Liver (tissue), 9 donors: ENCODE measurements around the gene TRIM42. TPM values are rescaled to one million over a fixed set of nuclear protein-coding genes. Genes with fewer than 3 reads are reported as not detected.

Experiments
- DNase-seq: peaks from one replicate; pipeline ENCODE4 v3.0.0-alpha.2; 2017; ENCODE audit warnings: low spot score
- H3K27ac ChIP-seq, 2 donors: one replicate each; pipeline ENCODE4 v1.7.0; 2013; ENCODE audit warnings: inconsistent platforms in 2 of 2, low read length in 2 of 2, control low read depth in 1 of 2, low read depth in 1 of 2, mild to moderate bottlenecking in 1 of 2
- H3K27me3 ChIP-seq, 4 donors: one replicate each; pipeline versions ENCODE4 v1.6.1 to v1.7.0; 2013; ENCODE audit warnings: low read length in 3 of 4, inconsistent platforms in 1 of 4, mild to moderate bottlenecking in 1 of 4, moderate library complexity in 1 of 4; ENCODE audit not compliant: control insufficient read depth in 4 of 4, insufficient read depth in 4 of 4
- H3K36me3 ChIP-seq, 4 donors: one replicate each; pipeline versions ENCODE4 v1.6.1 to v1.7.0; 2013; ENCODE audit warnings: low read length in 3 of 4, mild to moderate bottlenecking in 3 of 4, low read depth in 1 of 4, moderate library complexity in 1 of 4; ENCODE audit not compliant: control insufficient read depth in 4 of 4, insufficient read depth in 3 of 4
- H3K4me1 ChIP-seq, 4 donors: one replicate each; pipeline versions ENCODE4 v1.6.1 to v1.7.0; 2013; ENCODE audit warnings: low read length in 3 of 4, mild to moderate bottlenecking in 3 of 4, moderate library complexity in 1 of 4; ENCODE audit not compliant: control insufficient read depth in 4 of 4, insufficient read depth in 4 of 4
- H3K4me3 ChIP-seq, 3 donors: one replicate each; pipeline versions ENCODE4 v1.6.1 to v1.7.0; 2013; ENCODE audit warnings: low read length in 3 of 3, control low read depth in 1 of 3, low read depth in 1 of 3, mild to moderate bottlenecking in 1 of 3
- H3K9ac ChIP-seq, 2 donors: one replicate each; pipeline ENCODE4 v1.7.0; 2013; ENCODE audit warnings: low read length in 2 of 2, mild to moderate bottlenecking in 2 of 2, moderate library complexity in 2 of 2, control low read depth in 1 of 2, low read depth in 1 of 2
- H3K9me3 ChIP-seq, 4 donors: one replicate each; pipeline versions ENCODE4 v1.6.1 to v1.7.0; 2013; ENCODE audit warnings: low read length in 3 of 4; ENCODE audit not compliant: control insufficient read depth in 4 of 4
- ATF3 ChIP-seq: IDR thresholded peaks from 2 replicates; pipeline ENCODE4 v1.6.1; 2016; ENCODE audit warnings: antibody characterized with exemption
- EGR1 ChIP-seq, 2 donors: IDR thresholded peaks; 2 replicates each; pipeline ENCODE4 v1.6.1; 2016 to 2018; ENCODE audit warnings: antibody characterized with exemption in 2 of 2, low read depth in 2 of 2
- FOXA2 ChIP-seq: IDR thresholded peaks from 2 replicates; pipeline ENCODE4 v1.6.1; 2016; ENCODE audit warnings: antibody characterized with exemption
- GABPA ChIP-seq, 2 donors: IDR thresholded peaks in 1 of 2; conservative IDR thresholded peaks in 1 of 2; 2 replicates each; pipeline ENCODE4 v1.6.1; 2016; ENCODE audit warnings: antibody characterized with exemption in 2 of 2, mild to moderate bottlenecking in 1 of 2, moderate library complexity in 1 of 2
- HNF4G ChIP-seq: IDR thresholded peaks from 2 replicates; pipeline ENCODE4 v1.6.1; 2016; ENCODE audit warnings: antibody characterized with exemption
- JUND ChIP-seq, 2 donors: IDR thresholded peaks; 2 replicates each; pipeline ENCODE4 v1.6.1; 2016; ENCODE audit warnings: antibody characterized with exemption in 2 of 2
- NR2F2 ChIP-seq: IDR thresholded peaks from 2 replicates; pipeline ENCODE4 v1.6.1; 2016; ENCODE audit warnings: antibody characterized with exemption
- RAD21 ChIP-seq, 2 donors: IDR thresholded peaks; 2 replicates each; pipeline ENCODE4 v1.6.1; 2016; ENCODE audit warnings: antibody characterized with exemption in 2 of 2, mild to moderate bottlenecking in 2 of 2
- SP1 ChIP-seq: IDR thresholded peaks from 2 replicates; pipeline ENCODE4 v1.6.1; 2018; ENCODE audit warnings: antibody characterized with exemption, mild to moderate bottlenecking
- YY1 ChIP-seq: IDR thresholded peaks from 2 replicates; pipeline ENCODE4 v1.6.1; 2016; ENCODE audit warnings: antibody characterized with exemption, mild to moderate bottlenecking
- ZBTB33 ChIP-seq: IDR thresholded peaks from 2 replicates; pipeline ENCODE4 v1.6.1; 2016; ENCODE audit warnings: antibody characterized with exemption
- WGBS: extraction: QIAGEN DNeasy Blood & Tissue Kit; methylation state at CpG from one replicate; pipeline ENCODE4 v1.1.7; 2013; 5-methylcytosine and 5-hydroxymethylcytosine counted together
- polyA plus RNA-seq, 2 donors: library from polyadenylated mRNA; stranded (reverse) in 1 of 2; unstranded in 1 of 2; fragments of 200-250 nt in 1 of 2; fragments of >200 nt in 1 of 2; fragmentation: Nextera tagmentation in 1 of 2; extraction: Ambion mirVana in 1 of 2; gene quantifications; one replicate each; pipeline versions ENCODE4 v1.2.1 to v1.2.3, GENCODE V29; 2013 to 2015
- total RNA-seq, 2 donors: library from RNA; depleted of rRNA; stranded (reverse); fragments of >200 nt; gene quantifications; one replicate each; pipeline ENCODE4 v1.2.3, GENCODE V29; 2014
- TF ChIP-seq, protein P1 (sequence below): IDR thresholded peaks from 2 replicates; pipeline ENCODE4 v1.6.1; 2016; ENCODE audit warnings: antibody characterized with exemption, mild to moderate bottlenecking
- donor health status: healthy.
- donor health status: healthy.
- donor health status: healthy.
- donor health status: healthy.
- donor health status: healthy.

TRIM42 gene
- total and polyA plus RNA-seq, 4 donors, result not detected

GRCh38 chr3:140717921-140718320 lies 40.1 kb downstream of the TRIM42 start:
- DNase-seq, result no peak
- 92% methylated on average over 3 of the region's 3 CpGs for WGBS
- H3K9ac ChIP-seq, result no peak overlapping the region
- no peaks in the 10 kb centered on the region for H3K9me3 ChIP-seq
- no peaks in the 10 kb centered on the region for H3K4me1 ChIP-seq
- no peak overlapping the region for H3K4me3 ChIP-seq
- H3K36me3 ChIP-seq, result no peaks in the 10 kb centered on the region
- H3K27ac ChIP-seq, result no peak overlapping the region
- H3K27me3 ChIP-seq, result no peaks in the 10 kb centered on the region
- TF ChIP-seq, protein P1, sequence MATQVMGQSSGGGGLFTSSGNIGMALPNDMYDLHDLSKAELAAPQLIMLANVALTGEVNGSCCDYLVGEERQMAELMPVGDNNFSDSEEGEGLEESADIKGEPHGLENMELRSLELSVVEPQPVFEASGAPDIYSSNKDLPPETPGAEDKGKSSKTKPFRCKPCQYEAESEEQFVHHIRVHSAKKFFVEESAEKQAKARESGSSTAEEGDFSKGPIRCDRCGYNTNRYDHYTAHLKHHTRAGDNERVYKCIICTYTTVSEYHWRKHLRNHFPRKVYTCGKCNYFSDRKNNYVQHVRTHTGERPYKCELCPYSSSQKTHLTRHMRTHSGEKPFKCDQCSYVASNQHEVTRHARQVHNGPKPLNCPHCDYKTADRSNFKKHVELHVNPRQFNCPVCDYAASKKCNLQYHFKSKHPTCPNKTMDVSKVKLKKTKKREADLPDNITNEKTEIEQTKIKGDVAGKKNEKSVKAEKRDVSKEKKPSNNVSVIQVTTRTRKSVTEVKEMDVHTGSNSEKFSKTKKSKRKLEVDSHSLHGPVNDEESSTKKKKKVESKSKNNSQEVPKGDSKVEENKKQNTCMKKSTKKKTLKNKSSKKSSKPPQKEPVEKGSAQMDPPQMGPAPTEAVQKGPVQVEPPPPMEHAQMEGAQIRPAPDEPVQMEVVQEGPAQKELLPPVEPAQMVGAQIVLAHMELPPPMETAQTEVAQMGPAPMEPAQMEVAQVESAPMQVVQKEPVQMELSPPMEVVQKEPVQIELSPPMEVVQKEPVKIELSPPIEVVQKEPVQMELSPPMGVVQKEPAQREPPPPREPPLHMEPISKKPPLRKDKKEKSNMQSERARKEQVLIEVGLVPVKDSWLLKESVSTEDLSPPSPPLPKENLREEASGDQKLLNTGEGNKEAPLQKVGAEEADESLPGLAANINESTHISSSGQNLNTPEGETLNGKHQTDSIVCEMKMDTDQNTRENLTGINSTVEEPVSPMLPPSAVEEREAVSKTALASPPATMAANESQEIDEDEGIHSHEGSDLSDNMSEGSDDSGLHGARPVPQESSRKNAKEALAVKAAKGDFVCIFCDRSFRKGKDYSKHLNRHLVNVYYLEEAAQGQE, result no peak

DNA sequence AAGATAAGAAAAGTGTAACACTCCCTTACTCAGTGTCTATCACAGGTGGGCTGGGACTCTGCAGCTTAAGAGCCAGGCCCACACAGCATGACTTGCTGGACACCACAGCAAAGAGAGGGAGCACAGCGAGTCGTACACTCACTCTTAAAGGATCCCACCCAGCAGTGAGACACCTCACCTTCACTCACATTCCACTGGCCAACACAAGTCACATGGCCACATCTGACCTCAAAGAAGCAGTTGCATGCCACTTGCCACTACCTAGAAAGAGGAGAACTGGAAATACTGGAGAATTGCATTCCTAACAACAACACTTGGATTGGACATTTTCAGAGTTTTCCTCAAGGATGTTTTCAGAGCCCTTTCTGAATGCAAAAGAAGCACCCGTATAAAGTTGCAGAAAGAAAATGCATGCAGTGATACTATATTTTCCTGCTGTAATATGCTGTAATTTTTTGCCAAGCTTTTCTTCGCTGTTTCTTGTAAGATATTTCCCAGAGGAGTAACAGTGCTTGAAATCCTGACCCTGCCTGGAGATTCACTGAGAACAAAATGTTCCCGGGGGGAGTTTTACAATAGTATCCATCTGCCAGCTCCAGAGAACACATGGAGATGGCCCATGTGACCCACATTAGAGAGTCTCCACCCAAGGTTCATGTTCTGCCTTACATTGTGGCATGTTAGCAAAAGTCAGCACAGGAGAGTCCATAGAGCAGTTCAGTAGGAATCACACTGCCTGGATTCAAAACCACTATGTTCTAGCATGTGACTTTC lies 42.2 kb downstream of the TRIM42 start:
- H3K4me1 ChIP-seq, result no peaks in the 10 kb centered on the region
- no peaks in the 10 kb centered on the region for H3K36me3 ChIP-seq
- H3K4me3 ChIP-seq, result no peak overlapping the region
- H3K27ac ChIP-seq, result no peak overlapping the region
- H3K9me3 ChIP-seq, result no peaks in the 10 kb centered on the region
- WGBS, result 91% methylated on average over 5 of the region's 5 CpGs
- no peak for DNase-seq
- H3K9ac ChIP-seq, result no peak overlapping the region
- TF ChIP-seq NR2F2 (peak; percentile 69), EGR1 (IDR thresholded peaks at IDR 0.05; ENCODE audit: low read depth in 2 of 2) (no peak), ZBTB33 (no peak), RAD21 (IDR thresholded peaks at IDR 0.05) (peak in 1 of 2 donors; percentile 7)
- no peaks in the 10 kb centered on the region for H3K27me3 ChIP-seq

GRCh38 chr3:140723576-140723975 lies 45.7 kb downstream of the TRIM42 start:
- no peak overlapping the region for H3K4me3 ChIP-seq
- no peaks in the 10 kb centered on the region for H3K4me1 ChIP-seq
- WGBS, result 92% methylated on average over 3 of the region's 3 CpGs
- H3K27ac ChIP-seq, result no peak overlapping the region
- H3K9ac ChIP-seq, result no peak overlapping the region
- H3K9me3 ChIP-seq, result no peaks in the 10 kb centered on the region
- H3K36me3 ChIP-seq, result no peaks in the 10 kb centered on the region
- TF ChIP-seq HNF4G (no peak), EGR1 (IDR thresholded peaks at IDR 0.05; ENCODE audit: low read depth in 2 of 2) (no peak), SP1 (no peak), JUND (IDR thresholded peaks at IDR 0.05) (no peak), RAD21 (IDR thresholded peaks at IDR 0.05) (no peak), ZBTB33 (no peak), ATF3 (no peak), YY1 (no peak), GABPA (IDR thresholded peaks at IDR 0.05 in 1 of 2, conservative IDR thresholded peaks at IDR 0.05 in 1 of 2) (no peak), FOXA2 (no peak)
- TF ChIP-seq, protein P1, result no peak
- no peaks in the 10 kb centered on the region for H3K27me3 ChIP-seq
- DNase-seq, result no peak
